Measurements from ENCODE around the gene SCN7A.
A peak's percentile ranks its signal among the peaks of the same experiment; 100 is the strongest.
"Not testable (repeated sequence)": the region's sequence is repeated elsewhere in the genome, so short reads cannot be mapped to it uniquely, and the experiment has no call there.

SCN7A gene

GRCh38 chr2:166451468-166451867 lies 42.6 kb downstream of the SCN7A start:
- DNase-seq, result peak; percentile 1

GRCh38 chr2:166449439-166449838 lies 44.6 kb downstream of the SCN7A start:
- DNase-seq, result no peak

GRCh38 chr2:166448106-166448505 lies 45.9 kb downstream of the SCN7A start:
- no peak for DNase-seq

GRCh38 chr2:166444306-166444705 lies 49.7 kb downstream of the SCN7A start:
- DNase-seq, result no peak

- no peak for DNase-seq
Measured at GRCh38 chr2:166440313-166440712, 53.7 kb downstream of the SCN7A start.

GRCh38 chr2:166439078-166439477 lies 55.0 kb downstream of the SCN7A start:
- DNase-seq, result no peak

GRCh38 chr2:166436976-166437375 lies 57.1 kb downstream of the SCN7A start:
- no peak for DNase-seq

- no peak for DNase-seq
Measured at GRCh38 chr2:166436189-166436588, 57.9 kb downstream of the SCN7A start.

- DNase-seq, result no peak
Measured at GRCh38 chr2:166434491-166434890, 59.6 kb downstream of the SCN7A start.

GRCh38 chr2:166433457-166433856 lies 60.6 kb downstream of the SCN7A start:
- DNase-seq, result no peak

GRCh38 chr2:166432331-166432730 lies 61.7 kb downstream of the SCN7A start:
- DNase-seq, result no peak

- DNase-seq, result no peak
Measured at GRCh38 chr2:166424841-166425240, 69.2 kb downstream of the SCN7A start.

- peak; percentile 50 for DNase-seq
Measured at GRCh38 chr2:166419616-166419934, 74.5 kb downstream of the SCN7A start.

- no peak for DNase-seq
Measured at GRCh38 chr2:166418853-166419615, 75.0 kb downstream of the SCN7A start.

- peak; percentile 61 for DNase-seq
Measured at GRCh38 chr2:166417669-166418068, 76.4 kb downstream of the SCN7A start.

- DNase-seq, result peak; percentile 16
Measured at GRCh38 chr2:166413255-166413654, 80.8 kb downstream of the SCN7A start.

GRCh38 chr2:166411473-166412230 lies 82.4 kb downstream of the SCN7A start:
- peak; percentile 80 for DNase-seq

GRCh38 chr2:166410828-166411472 lies 83.1 kb downstream of the SCN7A start:
- DNase-seq, result peak; percentile 93

- not testable (repeated sequence) for DNase-seq
Measured at GRCh38 chr2:166407746-166408145, 86.3 kb downstream of the SCN7A start.

GRCh38 chr2:166406374-166406773 lies 87.7 kb downstream of the SCN7A start:
- no peak for DNase-seq

GRCh38 chr2:166405569-166405926 lies 88.5 kb downstream of the SCN7A start:
- no peak for DNase-seq

GRCh38 chr2:166404831-166405568 lies 89.0 kb downstream of the SCN7A start:
- DNase-seq, result no peak

- DNase-seq, result no peak
Measured at GRCh38 chr2:166394245-166394644, 99.8 kb downstream of the SCN7A start.

All from fibroblast of skin of right biceps (primary cell).